GM21529 (cell line): Measurements from ENCODE around the gene CCDC24.

Source experiments
- ATAC-seq: cut with Tn5 transposase; IDR thresholded peaks from one replicate; pipeline ENCODE4 v1.9.1; 2021; ENCODE audit not compliant: unreplicated experiment

The CCDC24 gene

DNA sequence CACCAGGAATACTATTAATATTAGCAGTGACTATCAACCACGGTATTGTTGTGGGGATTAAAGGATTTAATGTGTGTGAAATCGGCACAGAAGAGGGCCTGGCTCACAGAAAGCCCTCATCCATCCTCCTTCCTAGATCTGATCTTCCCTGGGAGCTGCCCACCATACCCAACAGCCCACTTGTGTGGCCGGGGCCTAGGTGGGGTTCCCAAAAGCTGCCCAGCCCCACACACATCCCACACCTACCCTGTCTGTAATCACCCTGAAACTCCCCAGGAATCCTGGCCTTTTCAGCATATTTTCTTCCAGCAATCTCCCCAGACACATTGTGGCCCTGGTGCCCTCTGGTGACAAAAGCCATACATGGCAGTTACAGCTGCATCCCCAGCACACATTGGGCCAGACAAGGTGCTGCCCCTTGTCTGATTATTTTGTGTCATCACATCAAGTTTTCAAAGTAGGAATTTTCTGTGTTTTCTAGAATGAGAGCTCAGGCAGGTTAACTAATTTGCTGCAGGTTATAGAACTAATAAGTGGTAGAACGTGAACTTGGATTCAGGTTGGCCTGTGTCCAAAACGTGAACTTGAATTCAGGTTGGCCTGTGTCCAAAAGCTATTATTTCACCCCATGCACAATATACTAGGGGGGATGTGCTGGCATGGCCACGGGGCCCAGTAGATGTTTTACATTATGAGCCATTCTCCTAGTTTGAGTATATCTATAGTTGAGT is 45.2 kb downstream of the CCDC24 start:
- no peak for ATAC-seq

DNA sequence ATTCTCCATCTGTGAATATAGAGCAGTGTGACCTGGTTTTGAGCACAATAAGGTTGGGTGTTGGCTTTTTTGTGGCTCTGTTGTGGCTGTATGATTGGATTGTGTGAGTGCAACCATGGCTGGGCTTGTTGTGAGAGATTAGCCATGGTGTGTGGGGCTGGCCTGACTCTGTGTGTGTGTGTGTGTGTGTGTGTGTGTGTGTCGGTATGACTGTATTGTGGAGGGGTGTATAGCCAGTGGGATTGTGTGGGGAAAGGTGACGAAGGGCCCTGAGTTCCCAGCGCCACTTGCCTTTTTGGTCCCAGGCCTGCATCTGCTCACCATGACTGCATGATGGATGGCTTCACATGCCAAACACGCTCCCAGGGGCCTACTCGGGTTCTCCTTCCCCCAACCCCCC is 45.8 kb downstream of the CCDC24 start:
- no peak for ATAC-seq

DNA sequence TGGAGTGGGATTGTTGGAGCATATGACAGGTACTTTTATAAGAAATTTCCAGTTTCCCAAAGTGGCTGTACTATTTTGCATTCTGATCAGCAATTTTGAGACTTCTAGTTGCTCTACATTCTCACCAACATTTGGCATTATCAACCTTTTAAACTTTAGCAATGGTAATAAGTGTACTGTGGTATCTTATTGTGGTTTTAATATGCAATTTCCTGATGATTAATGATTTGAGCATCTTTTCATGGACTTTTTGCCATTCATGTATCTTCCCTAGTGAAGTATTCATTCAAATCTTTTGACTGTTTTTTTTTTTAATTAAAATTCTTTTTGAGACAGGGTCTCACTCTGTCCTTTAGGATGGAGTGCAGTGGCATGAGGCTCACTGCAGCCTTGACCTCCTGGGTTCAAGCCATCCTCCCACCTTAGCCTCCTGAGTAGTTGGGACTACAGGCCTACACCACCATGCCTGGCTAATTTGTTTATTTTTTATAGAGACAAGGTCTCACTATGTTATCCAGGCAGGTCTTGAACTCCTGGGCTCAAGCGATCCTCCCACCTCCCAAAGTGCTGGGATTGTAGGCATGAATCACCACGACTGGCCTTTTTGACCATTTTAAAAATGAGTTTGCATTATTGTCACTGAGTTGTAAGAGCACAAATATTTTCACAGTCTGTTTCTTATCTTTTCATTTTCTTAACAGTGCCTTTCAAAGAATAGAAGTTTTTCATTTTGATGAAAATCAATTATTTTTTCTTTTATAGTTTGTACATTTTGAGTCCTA is 47.7 kb downstream of the CCDC24 start:
- no peak for ATAC-seq

DNA sequence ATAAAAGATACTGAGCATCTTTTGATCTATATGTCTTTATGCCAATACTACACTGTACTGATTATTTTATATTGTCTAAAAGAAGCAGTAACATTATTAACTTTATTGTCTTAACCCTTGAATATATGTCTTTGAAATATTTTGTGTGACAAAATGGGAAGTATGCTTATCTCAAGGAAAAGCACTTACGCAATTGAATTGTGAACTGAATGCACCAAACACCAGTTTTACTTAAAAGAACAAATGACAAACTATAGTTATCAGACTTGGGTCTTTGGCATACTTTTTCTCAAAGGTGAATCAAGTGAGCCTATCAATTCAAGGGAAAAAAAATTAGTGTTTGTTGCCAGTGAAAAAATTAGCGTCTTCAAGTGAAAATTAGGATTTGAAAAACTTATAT is 49.0 kb downstream of the CCDC24 start:
- no peak for ATAC-seq

DNA sequence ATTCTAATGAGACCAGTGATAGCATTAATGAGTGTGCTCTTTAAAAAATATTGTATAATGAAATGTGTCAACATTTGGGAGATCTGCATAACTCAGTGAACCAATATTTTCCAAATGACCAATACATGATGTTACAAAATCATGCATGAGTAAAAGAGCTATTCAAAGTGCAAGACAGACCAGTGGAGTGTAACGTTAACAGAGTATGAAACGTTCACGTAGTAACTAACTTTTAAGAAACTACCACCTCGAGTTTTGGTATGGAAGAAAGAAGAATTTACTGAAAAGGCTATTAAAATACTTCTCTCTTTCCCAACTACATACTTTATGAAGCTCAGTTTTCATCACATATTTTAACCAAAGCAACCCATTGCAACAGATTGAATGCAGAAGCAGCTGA is 49.4 kb downstream of the CCDC24 start:
- no peak for ATAC-seq

DNA sequence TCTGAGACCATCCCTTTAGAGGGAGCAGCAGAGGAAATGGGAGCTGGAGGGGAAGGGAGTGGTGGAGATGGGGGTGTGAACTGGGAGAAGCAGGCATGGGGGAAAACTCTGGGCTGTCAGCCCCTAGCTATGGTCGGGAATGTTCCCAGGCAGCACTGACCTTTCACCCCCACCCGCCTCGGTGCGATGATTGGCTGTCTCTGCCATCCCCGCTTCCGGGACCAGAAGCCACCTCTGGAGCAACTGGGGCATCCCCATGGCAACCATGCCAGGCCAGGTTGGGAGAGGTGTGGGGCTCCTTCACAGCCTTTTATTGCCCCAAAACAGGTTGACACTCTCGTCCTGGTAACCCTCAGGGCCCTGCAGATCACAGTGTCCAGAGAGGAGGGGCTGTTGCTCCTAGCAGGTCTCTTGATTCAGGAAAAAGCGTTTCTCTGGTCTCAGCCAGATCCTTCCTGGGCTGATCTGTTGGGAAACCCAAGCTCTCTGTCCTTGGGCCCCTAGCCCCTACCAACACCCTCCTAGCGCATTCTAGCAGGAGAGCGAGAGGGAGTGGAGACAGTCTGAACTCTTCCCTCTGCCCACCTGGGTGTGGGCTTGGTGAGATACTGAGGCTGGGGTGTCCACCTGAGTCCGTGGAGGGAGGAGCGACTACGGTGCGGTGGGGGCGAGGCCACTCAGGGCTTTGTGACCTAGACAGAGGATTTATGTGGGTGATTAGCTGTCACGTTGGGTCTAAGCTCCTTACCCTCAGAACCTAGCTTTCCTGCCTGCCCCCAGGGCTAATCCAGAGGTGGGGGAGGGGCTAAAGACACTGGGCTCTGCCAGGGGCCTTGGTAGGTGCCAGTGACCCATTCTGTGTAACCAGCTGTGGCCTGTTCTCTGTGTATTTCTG is 52.0 kb downstream of the CCDC24 start:
- ATAC-seq: no peak

DNA sequence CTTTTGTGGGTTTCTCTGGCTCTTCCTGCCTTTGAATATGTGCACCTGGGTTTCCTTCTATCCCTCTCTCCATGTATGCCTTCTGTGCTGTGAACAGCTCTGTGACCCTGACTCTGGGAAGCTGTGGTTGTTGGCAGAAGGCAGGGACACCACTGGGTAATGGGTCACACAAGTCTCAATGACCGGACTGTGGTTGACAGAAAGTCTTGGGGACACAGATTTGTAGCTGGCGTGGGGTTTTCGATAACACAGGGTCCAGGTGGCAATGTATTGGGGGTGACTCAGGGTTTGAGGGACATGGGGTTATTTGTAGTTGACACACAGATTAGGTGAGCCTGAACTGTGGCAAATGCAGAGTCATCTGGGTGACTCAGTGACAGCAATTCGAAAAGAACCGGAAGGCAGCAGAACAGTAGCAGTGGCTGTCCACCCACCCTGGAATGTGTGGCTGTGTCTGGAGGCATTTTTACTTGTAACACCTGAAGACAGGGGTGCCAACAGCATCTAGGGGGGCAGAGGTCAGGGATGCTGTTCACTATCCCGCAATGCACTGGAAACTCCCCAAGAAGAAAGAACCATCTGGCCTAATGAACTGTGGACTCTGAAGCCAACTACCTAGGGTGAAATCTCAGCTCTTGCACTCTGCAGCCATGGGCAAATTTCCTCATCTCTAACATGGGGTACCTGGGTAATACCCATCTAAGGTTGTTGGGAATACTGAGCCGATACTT is 52.8 kb downstream of the CCDC24 start:
- no peak for ATAC-seq

DNA sequence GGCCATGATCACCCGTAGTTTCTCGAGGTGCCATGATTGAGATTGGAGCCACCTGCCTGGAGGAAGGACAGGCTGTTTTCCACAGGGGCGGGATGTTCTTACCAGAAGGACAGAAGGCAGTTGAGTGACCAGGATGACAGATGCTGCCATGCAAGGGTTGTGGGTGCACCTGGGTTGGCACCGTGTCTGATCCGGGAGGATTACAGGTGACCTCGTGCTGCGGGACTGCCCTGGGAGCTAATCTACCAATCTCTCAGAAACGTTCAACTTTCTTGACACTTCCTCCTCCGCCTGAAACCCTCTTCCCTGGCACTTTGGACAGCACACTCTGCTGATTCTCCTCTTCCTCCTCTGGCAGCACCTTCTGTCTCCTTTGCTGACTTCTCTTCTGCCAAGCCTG is 53.7 kb downstream of the CCDC24 start:
- ATAC-seq: no peak
